ENCODE data around the gene ARMC5.

DNA sequence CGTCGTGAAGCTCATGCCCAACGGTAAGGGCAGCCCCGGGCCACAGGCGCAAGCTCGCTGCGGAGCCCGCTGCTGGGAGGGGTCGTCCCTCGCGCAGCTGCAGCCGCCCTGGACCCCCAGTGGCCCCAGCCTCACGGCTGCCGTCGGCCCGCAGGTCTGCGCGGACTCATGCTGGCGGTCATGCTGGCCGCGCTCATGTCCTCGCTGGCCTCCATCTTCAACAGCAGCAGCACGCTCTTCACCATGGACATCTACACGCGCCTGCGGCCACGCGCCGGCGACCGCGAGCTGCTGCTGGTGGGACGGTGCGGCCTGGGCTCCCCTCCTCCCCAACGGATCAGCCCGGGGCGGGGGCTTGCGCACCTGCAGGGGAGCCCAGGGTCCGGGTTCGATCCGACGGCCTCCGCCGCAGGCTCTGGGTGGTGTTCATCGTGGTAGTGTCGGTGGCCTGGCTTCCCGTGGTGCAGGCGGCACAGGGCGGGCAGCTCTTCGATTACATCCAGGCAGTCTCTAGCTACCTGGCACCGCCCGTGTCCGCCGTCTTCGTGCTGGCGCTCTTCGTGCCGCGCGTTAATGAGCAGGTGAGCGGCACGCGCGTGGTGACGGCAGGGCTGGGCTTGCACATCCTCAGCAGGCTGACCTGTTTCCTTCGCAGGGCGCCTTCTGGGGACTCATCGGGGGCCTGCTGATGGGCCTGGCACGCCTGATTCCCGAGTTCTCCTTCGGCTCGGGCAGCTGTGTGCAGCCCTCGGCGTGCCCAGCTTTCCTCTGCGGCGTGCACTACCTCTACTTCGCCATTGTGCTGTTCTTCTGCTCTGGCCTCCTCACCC is 29.4 kb downstream of the ARMC5 start:
- TF ChIP-seq MAFG (tag; conservative IDR thresholded peaks at IDR 0.05) (no peak), POLR2A (conservative IDR thresholded peaks at IDR 0.05) (no peak; the same call in 1 of the 2 replicates), PCBP2 (IDR thresholded peaks at IDR 0.05; ENCODE audit: low read depth, low read length, poor library complexity, severe bottlenecking) (no peak), EZH2 (IDR thresholded peaks at IDR 0.05; ENCODE audit: borderline replicate concordance, low read depth, low read length) (no peak), SIN3A (IDR thresholded peaks at IDR 0.05; ENCODE audit: borderline replicate concordance in 2 of 2, control insufficient read depth in 1 of 2, low read depth in 2 of 2, low read length in 2 of 2) (no peak), GABPB1 (CRISPR knock-in tag; IDR thresholded peaks at IDR 0.05) (no peak), TCF7L2 (IDR thresholded peaks at IDR 0.05; ENCODE audit: low read depth, low read length) (no peak)
- TF ChIP-seq, protein P1, sequence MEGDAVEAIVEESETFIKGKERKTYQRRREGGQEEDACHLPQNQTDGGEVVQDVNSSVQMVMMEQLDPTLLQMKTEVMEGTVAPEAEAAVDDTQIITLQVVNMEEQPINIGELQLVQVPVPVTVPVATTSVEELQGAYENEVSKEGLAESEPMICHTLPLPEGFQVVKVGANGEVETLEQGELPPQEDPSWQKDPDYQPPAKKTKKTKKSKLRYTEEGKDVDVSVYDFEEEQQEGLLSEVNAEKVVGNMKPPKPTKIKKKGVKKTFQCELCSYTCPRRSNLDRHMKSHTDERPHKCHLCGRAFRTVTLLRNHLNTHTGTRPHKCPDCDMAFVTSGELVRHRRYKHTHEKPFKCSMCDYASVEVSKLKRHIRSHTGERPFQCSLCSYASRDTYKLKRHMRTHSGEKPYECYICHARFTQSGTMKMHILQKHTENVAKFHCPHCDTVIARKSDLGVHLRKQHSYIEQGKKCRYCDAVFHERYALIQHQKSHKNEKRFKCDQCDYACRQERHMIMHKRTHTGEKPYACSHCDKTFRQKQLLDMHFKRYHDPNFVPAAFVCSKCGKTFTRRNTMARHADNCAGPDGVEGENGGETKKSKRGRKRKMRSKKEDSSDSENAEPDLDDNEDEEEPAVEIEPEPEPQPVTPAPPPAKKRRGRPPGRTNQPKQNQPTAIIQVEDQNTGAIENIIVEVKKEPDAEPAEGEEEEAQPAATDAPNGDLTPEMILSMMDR (IDR thresholded peaks at IDR 0.05 in 2 of 3, conservative IDR thresholded peaks at IDR 0.05 in 1 of 3; ENCODE audit: insufficient read depth in 2 of 3, low read depth in 1 of 3, low read length in 3 of 3) = no peak
